Chondrocyte (in vitro differentiated cells): Measurements from ENCODE around the gene CEBPB. TPM values are rescaled to one million over a fixed set of nuclear protein-coding genes. Genes with fewer than 3 reads are reported as not detected.

Source experiments
- DNase-seq: peaks from one replicate; pipeline ENCODE4 v3.0.0; 2021; ENCODE audit warnings: mixed read lengths, low spot score
- H3K27ac Mint-ChIP-seq: one replicate; pipeline ENCODE4 v1.8.0; 2021; ENCODE audit warnings: mild to moderate bottlenecking, moderate library complexity, mixed read lengths; ENCODE audit not compliant: unreplicated experiment
- H3K27me3 Mint-ChIP-seq: 2 replicates; pipeline ENCODE4 v1.8.0; 2021; ENCODE audit warnings: low read depth, mixed read lengths
- H3K36me3 Mint-ChIP-seq: 2 replicates; pipeline ENCODE4 v1.8.0; 2021; ENCODE audit warnings: low read depth, mixed read lengths
- H3K4me1 Mint-ChIP-seq: 2 replicates; pipeline ENCODE4 v1.8.0; 2021; ENCODE audit warnings: low read depth, mild to moderate bottlenecking, mixed read lengths
- H3K4me3 Mint-ChIP-seq: one replicate; pipeline ENCODE4 v1.8.0; 2021; ENCODE audit warnings: mild to moderate bottlenecking, moderate library complexity, mixed read lengths; ENCODE audit not compliant: unreplicated experiment
- H3K9me3 Mint-ChIP-seq: 2 replicates; pipeline ENCODE4 v1.8.0; 2021; ENCODE audit warnings: low read depth, mixed read lengths
- CTCF ChIP-seq: fragments of 200-600 bp; sonication (generic); IDR thresholded peaks from 2 replicates; pipeline ENCODE4 v1.5.0; 2021; ENCODE audit warnings: antibody characterized with exemption, mild to moderate bottlenecking, moderate library complexity
- total RNA-seq: library from RNA; stranded (reverse); gene quantifications from 3 replicates; pipeline ENCODE4 v1.2.1, GENCODE V29; 2021

Gene CEBPB
- total RNA-seq, 1 donor from 2014 or later, result 81.4 TPM

DNA sequence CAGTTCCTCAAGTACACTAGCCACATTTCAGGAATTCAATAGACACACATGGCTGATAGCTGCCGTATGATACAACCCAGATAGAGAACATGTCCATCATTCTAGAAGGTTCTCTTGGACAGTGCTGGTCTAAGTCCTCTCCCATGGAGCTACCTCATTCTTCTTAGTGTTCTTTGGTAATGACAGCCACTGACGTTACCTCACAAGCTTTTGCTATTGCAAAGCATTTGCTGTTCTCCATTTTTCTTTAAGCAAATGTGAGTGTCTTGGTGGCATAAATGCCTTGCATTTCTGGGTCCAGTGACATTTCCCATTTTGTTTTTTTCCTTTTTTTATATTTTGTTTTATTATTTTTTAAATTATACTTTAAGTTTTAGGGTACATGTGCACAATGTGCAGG is 8.3 kb upstream of the CEBPB start:
- Mint-ChIP-seq H3K4me3 (no peak overlapping the region), H3K4me1 (peaks cover 3% of the 10 kb centered on the region), H3K36me3 (no peaks in the 10 kb centered on the region), H3K27me3 (no peaks in the 10 kb centered on the region), H3K9me3 (no peaks in the 10 kb centered on the region), H3K27ac (no peak overlapping the region)
- TF ChIP-seq CTCF, result no peak
- no peak for DNase-seq

- TF ChIP-seq CTCF, result no peak
- peaks cover 6% of the 10 kb centered on the region for H3K4me1 Mint-ChIP-seq
- H3K9me3 Mint-ChIP-seq, result no peaks in the 10 kb centered on the region
- DNase-seq, result no peak
- H3K4me3 Mint-ChIP-seq, result no peak overlapping the region
- no peaks in the 10 kb centered on the region for H3K36me3 Mint-ChIP-seq
- no peak overlapping the region for H3K27ac Mint-ChIP-seq
- no peaks in the 10 kb centered on the region for H3K27me3 Mint-ChIP-seq
These were observed 5.2 kb upstream of the CEBPB start for GRCh38 chr20:50185426-50185825.

- no peak for DNase-seq
These were observed 4.3 kb upstream of the CEBPB start for GRCh38 chr20:50186151-50186885.

GRCh38 chr20:50186987-50187402 is 3.6 kb upstream of the CEBPB start:
- H3K9me3 Mint-ChIP-seq, result no peaks in the 10 kb centered on the region
- peaks cover 6% of the 10 kb centered on the region for H3K4me1 Mint-ChIP-seq
- no peak overlapping the region for H3K27ac Mint-ChIP-seq
- no peaks in the 10 kb centered on the region for H3K36me3 Mint-ChIP-seq
- no peak for TF ChIP-seq CTCF
- DNase-seq, result no peak
- no peaks in the 10 kb centered on the region for H3K27me3 Mint-ChIP-seq
- no peak overlapping the region for H3K4me3 Mint-ChIP-seq

More at GRCh38 chr20:50186151-50186885, 4.3 kb upstream of the CEBPB start:
- no peaks in the 10 kb centered on the region for H3K27me3 Mint-ChIP-seq
- no peak overlapping the region for H3K4me3 Mint-ChIP-seq
- no peaks in the 10 kb centered on the region for H3K36me3 Mint-ChIP-seq
- H3K4me1 Mint-ChIP-seq, result peaks cover 6% of the 10 kb centered on the region
- TF ChIP-seq CTCF, result peak; percentile 97
- no peaks in the 10 kb centered on the region for H3K9me3 Mint-ChIP-seq
- no peak overlapping the region for H3K27ac Mint-ChIP-seq

- peaks cover 8% of the 10 kb centered on the region for H3K4me1 Mint-ChIP-seq
- DNase-seq, result no peak
These were observed 3.1 kb upstream of the CEBPB start for GRCh38 chr20:50187403-50188051.

More at GRCh38 chr20:50187403-50188051, 3.1 kb upstream of the CEBPB start:
- no peaks in the 10 kb centered on the region for H3K27me3 Mint-ChIP-seq
- no peaks in the 10 kb centered on the region for H3K9me3 Mint-ChIP-seq
- no peak overlapping the region for H3K27ac Mint-ChIP-seq
- no peaks in the 10 kb centered on the region for H3K36me3 Mint-ChIP-seq
- H3K4me3 Mint-ChIP-seq, result no peak overlapping the region
- TF ChIP-seq CTCF, result no peak
